NCI-H2029 treated with DMSO at 0.1 percent for 48 hours (cell line): ENCODE measurements around the gene C14orf132.
A peak's percentile ranks its signal among the peaks of the same experiment; 100 is the strongest.

ENCODE experiments used
- DNase-seq: peaks from one replicate; lab custom pipeline; 2025; lab: John Stamatoyannopoulos, UW

Gene C14orf132

GRCh38 chr14:96082420-96083300 lies 43.5 kb downstream of the C14orf132 start:
- no peak for DNase-seq

- DNase-seq: peak; percentile 67
These were observed 44.6 kb downstream of the C14orf132 start for GRCh38 chr14:96083667-96084320.

- DNase-seq: no peak
These were observed 45.6 kb downstream of the C14orf132 start for GRCh38 chr14:96084796-96085195.

GRCh38 chr14:96085369-96085768 lies 46.2 kb downstream of the C14orf132 start:
- no peak for DNase-seq

GRCh38 chr14:96086032-96086431 lies 46.9 kb downstream of the C14orf132 start:
- DNase-seq: no peak

- no peak for DNase-seq
These were observed 47.5 kb downstream of the C14orf132 start for GRCh38 chr14:96086574-96087077.

GRCh38 chr14:96088074-96088473 lies 48.9 kb downstream of the C14orf132 start:
- DNase-seq: no peak

- DNase-seq: no peak
These were observed 49.3 kb downstream of the C14orf132 start for GRCh38 chr14:96088481-96088880.

- DNase-seq: no peak
These were observed 49.7 kb downstream of the C14orf132 start for GRCh38 chr14:96088911-96089310.

- DNase-seq: no peak
These were observed 50.2 kb downstream of the C14orf132 start for GRCh38 chr14:96089401-96089800.

- peak; percentile 52 for DNase-seq
These were observed 51.4 kb downstream of the C14orf132 start for GRCh38 chr14:96090441-96091148.

GRCh38 chr14:96091149-96091693 lies 52.1 kb downstream of the C14orf132 start:
- DNase-seq: no peak

GRCh38 chr14:96091941-96092411 lies 52.8 kb downstream of the C14orf132 start:
- DNase-seq: no peak

- no peak for DNase-seq
These were observed 53.8 kb downstream of the C14orf132 start for GRCh38 chr14:96092936-96093335.

GRCh38 chr14:96094211-96094610 lies 55.0 kb downstream of the C14orf132 start:
- DNase-seq: no peak

GRCh38 chr14:96094656-96095055 lies 55.5 kb downstream of the C14orf132 start:
- DNase-seq: no peak

GRCh38 chr14:96095058-96095457 lies 55.9 kb downstream of the C14orf132 start:
- no peak for DNase-seq

- peak; percentile 12 for DNase-seq
These were observed 56.7 kb downstream of the C14orf132 start for GRCh38 chr14:96095581-96096476.

GRCh38 chr14:96096639-96097610 lies 57.8 kb downstream of the C14orf132 start:
- DNase-seq: no peak

- no peak for DNase-seq
These were observed 58.6 kb downstream of the C14orf132 start for GRCh38 chr14:96097752-96098151.
